MCF 10A (cell line): Measurements from ENCODE around the gene NABP2. TPM values are rescaled to one million over a fixed set of nuclear protein-coding genes. Genes with fewer than 3 reads are reported as not detected.

Experiments used
- BruUV-seq: library from RNA; stranded (reverse); fragments of 400-500 nt; replicated peaks from 2 replicates; lab custom pipeline; 2021; lab: Mats Ljungman, UMichigan
- CTCF ChIA-PET: fragments of 300-600 bp; sonication (Branson Sonifier 250); formaldehyde crosslinking; extraction: SDS; loops from one replicate; lab custom pipeline; 2021; ENCODE audit warnings: antibody characterized with exemption, inconsistent platforms; lab: Yijun Ruan, JAX
- POLR2A ChIA-PET: fragments of 300-600, 350-650 bp; sonication (Branson Sonifier 250); formaldehyde crosslinking; extraction: SDS; loops from one replicate; lab custom pipeline; 2020; ENCODE audit warnings: antibody characterized with exemption, inconsistent platforms; lab: Yijun Ruan, JAX
- DNase-seq: peaks from one replicate; pipeline ENCODE4 v3.0.0-alpha.2; 2018; ENCODE audit not compliant: unreplicated experiment
- H3K27ac Mint-ChIP-seq: one replicate; pipeline ENCODE4 v1.8.0; 2022; ENCODE audit warnings: mild to moderate bottlenecking, low read depth, mixed read lengths; ENCODE audit not compliant: unreplicated experiment
- H3K27me3 Mint-ChIP-seq: one replicate; pipeline ENCODE4 v1.8.0; 2022; ENCODE audit warnings: mixed read lengths; ENCODE audit not compliant: insufficient read depth, unreplicated experiment
- H3K36me3 Mint-ChIP-seq: one replicate; pipeline ENCODE4 v1.8.0; 2022; ENCODE audit warnings: mild to moderate bottlenecking, moderate library complexity, mixed read lengths; ENCODE audit not compliant: insufficient read depth, unreplicated experiment
- H3K4me1 Mint-ChIP-seq: one replicate; pipeline ENCODE4 v1.8.0; 2022; ENCODE audit warnings: mixed read lengths; ENCODE audit not compliant: insufficient read depth, unreplicated experiment
- H3K4me3 Mint-ChIP-seq: one replicate; pipeline ENCODE4 v1.8.0; 2022; ENCODE audit warnings: mild to moderate bottlenecking, moderate library complexity, mixed read lengths; ENCODE audit not compliant: unreplicated experiment
- H3K9me3 Mint-ChIP-seq: one replicate; pipeline ENCODE4 v1.8.0; 2022; ENCODE audit warnings: mixed read lengths; ENCODE audit not compliant: unreplicated experiment
- CTCF ChIP-seq: fragments of 200-600 bp; IDR thresholded peaks from one replicate; pipeline ENCODE4 v1.8.0; 2022; ENCODE audit warnings: antibody characterized with exemption, mild to moderate bottlenecking; ENCODE audit not compliant: unreplicated experiment
- intact Hi-C: fragments of 100-400 bp; cut with micrococcal nuclease; formaldehyde crosslinking; loops from 2 replicates; pipeline ENCODE4 v1.14.1; 2022
- total RNA-seq: library from RNA; stranded (reverse); gene quantifications from 2 replicates; pipeline ENCODE4 v1.2.3, GENCODE V29; 2022

Gene NABP2
- total RNA-seq, 1 experiment from 2014 or later, result 53.3 TPM

- H3K36me3 Mint-ChIP-seq, result peaks cover 21% of the 10 kb centered on the region
- CTCF ChIA-PET, result interaction anchor here (0.6 to 1.2 kb wide), 7 partner anchors 9 to 42 kb away, joined by 3 to 7 read pairs (median 3); partner anchors contain the start of gene SMARCC2
These were observed 7.0 kb downstream of the NABP2 start for GRCh38 chr12:56231184-56231582.

GRCh38 chr12:56234746-56235436 lies 10.7 kb downstream of the NABP2 start:
- no peak for TF ChIP-seq CTCF
- Mint-ChIP-seq H3K9me3 (no peaks in the 10 kb centered on the region), H3K27me3 (no peaks in the 10 kb centered on the region), H3K4me3 (no peak overlapping the region), H3K27ac (no peak overlapping the region), H3K36me3 (peaks cover 8% of the 10 kb centered on the region), H3K4me1 (peaks cover 5% of the 10 kb centered on the region)
- ChIA-PET CTCF (interaction anchor here (0.6 to 1.9 kb wide), 5 partner anchors 9 to 28 kb away, joined by 3 to 6 read pairs (median 4); no protein-coding TSS in a partner anchor), POLR2A (interaction anchor here (2.2 kb wide), 1 partner anchor 13 kb away, joined by 11 read pairs; the partner anchor contains the start of gene RNF41)
- no peak for DNase-seq
- BruUV-seq, result no TSS peak
- intact Hi-C loops, result no loop called here

More at GRCh38 chr12:56231184-56231582, 7.0 kb downstream of the NABP2 start:
- Mint-ChIP-seq H3K4me3 (no peak overlapping the region), H3K27ac (no peak overlapping the region), H3K4me1 (peaks cover 5% of the 10 kb centered on the region), H3K27me3 (no peaks in the 10 kb centered on the region), H3K9me3 (no peaks in the 10 kb centered on the region)
- TF ChIP-seq CTCF, result no peak
- DNase-seq, result no peak
- POLR2A ChIA-PET, result interaction anchor here (1.8 to 2.3 kb wide), 2 partner anchors 9 to 42 kb away, joined by 6 to 10 read pairs; partner anchors contain the start of genes RNF41 and SMARCC2
- no TSS peak for BruUV-seq
- intact Hi-C loops, result no loop called here

- ChIA-PET POLR2A (interaction anchor here (0.8 kb wide), 1 partner anchor 31 kb away, joined by 3 read pairs; the partner anchor contains the start of gene COQ10A), CTCF (interaction anchor here (0.7 to 1.4 kb wide), 3 partner anchors 14 to 44 kb away, joined by 3 to 4 read pairs (median 3); partner anchors contain the start of genes ANKRD52 and RNF41)
- Mint-ChIP-seq H3K27ac (no peak overlapping the region), H3K9me3 (no peaks in the 10 kb centered on the region), H3K4me3 (no peak overlapping the region), H3K36me3 (peaks cover 15% of the 10 kb centered on the region), H3K27me3 (no peaks in the 10 kb centered on the region), H3K4me1 (peaks cover 5% of the 10 kb centered on the region)
- BruUV-seq, result no TSS peak
- no peak for TF ChIP-seq CTCF
- DNase-seq, result no peak
- intact Hi-C loops, result no loop called here
These were observed 11.9 kb downstream of the NABP2 start for GRCh38 chr12:56236091-56236490.

GRCh38 chr12:56236985-56237384 lies 12.8 kb downstream of the NABP2 start:
- no peak for TF ChIP-seq CTCF
- CTCF ChIA-PET, result interaction anchor here (1.3 to 1.4 kb wide), 2 partner anchors 15 to 45 kb away, joined by 3 to 4 read pairs; partner anchors contain the start of gene RNF41
- Mint-ChIP-seq H3K27ac (no peak overlapping the region), H3K4me3 (no peak overlapping the region), H3K4me1 (peaks cover 5% of the 10 kb centered on the region), H3K27me3 (no peaks in the 10 kb centered on the region), H3K9me3 (no peaks in the 10 kb centered on the region), H3K36me3 (peaks cover 24% of the 10 kb centered on the region)
- BruUV-seq, result no TSS peak
- intact Hi-C loops, result no loop called here
- DNase-seq, result no peak
- POLR2A ChIA-PET, result interaction anchor here (0.7 to 0.8 kb wide), 3 partner anchors 16 to 60 kb away, joined by 3 to 4 read pairs (median 3); partner anchors contain the start of gene COQ10A
